GM23338 (cell line): ENCODE measurements around the gene RPTOR.
"Not testable (repeated sequence)": the region's sequence is repeated elsewhere in the genome, so short reads cannot be mapped to it uniquely, and the experiment has no call there.

Experiments used
- CREB1 ChIP-seq: fragments of 250-450 bp; sonication (Bioruptor Pico); IDR thresholded peaks from 2 replicates; pipeline ENCODE4 v1.5.0; 2020; ENCODE audit warnings: low read depth, mild to moderate bottlenecking, moderate library complexity
- CTCF ChIP-seq, 2 experiments: fragments of 200-600 bp in 1 of 2; sonication (generic) in 1 of 2; conservative IDR thresholded peaks; 2 replicates each; pipeline versions ENCODE4 v1.5.1 to v1.6.1; 2016 to 2017; ENCODE audit warnings: antibody characterized with exemption in 2 of 2, low read depth in 2 of 2, mild to moderate bottlenecking in 2 of 2, moderate library complexity in 1 of 2
- EZH2 ChIP-seq: fragments of 200-600 bp; sonication (generic); IDR thresholded peaks from one replicate; pipeline ENCODE4 v1.8.0; 2017; ENCODE audit warnings: antibody characterized with exemption, mild to moderate bottlenecking, low read depth; ENCODE audit not compliant: unreplicated experiment
- EZH2phosphoT487 ChIP-seq: fragments of 200-600 bp; sonication (generic); IDR thresholded peaks from one replicate; pipeline ENCODE4 v1.8.1; 2018; ENCODE audit warnings: antibody characterized with exemption; ENCODE audit not compliant: unreplicated experiment
- JUNB ChIP-seq: IDR thresholded peaks from one replicate; pipeline ENCODE4 v1.6.1; 2016; ENCODE audit warnings: antibody characterized with exemption; ENCODE audit not compliant: unreplicated experiment
- NANOG ChIP-seq: IDR thresholded peaks from 2 replicates; pipeline ENCODE4 v1.6.1; 2016; ENCODE audit warnings: antibody characterized with exemption, borderline replicate concordance
- POLR2AphosphoS5 ChIP-seq: IDR thresholded peaks from 2 replicates; pipeline ENCODE4 v1.6.1; 2016; ENCODE audit warnings: antibody characterized with exemption, low read depth
- REST ChIP-seq: IDR thresholded peaks from one replicate; pipeline ENCODE4 v1.6.1; 2018; ENCODE audit warnings: antibody characterized with exemption; ENCODE audit not compliant: unreplicated experiment
- ZNF114 ChIP-seq: fragments of 250-450 bp; sonication (Bioruptor Pico); IDR thresholded peaks from 2 replicates; pipeline ENCODE4 v1.5.0; 2020; ENCODE audit warnings: mild to moderate bottlenecking, moderate library complexity
- ZNF462 ChIP-seq: fragments of 250-450 bp; sonication (Bioruptor Pico); IDR thresholded peaks from 2 replicates; pipeline ENCODE4 v1.5.0; 2020; ENCODE audit warnings: mild to moderate bottlenecking, moderate library complexity

- TF ChIP-seq CTCF (conservative IDR thresholded peaks at IDR 0.05; ENCODE audit: low read depth in 2 of 2); EZH2; REST; EZH2phosphoT487; POLR2AphosphoS5; ZNF114; NANOG; CREB1 (CRISPR knock-in tag); JUNB; ZNF462: not testable (repeated sequence)
Observed at GRCh38 chr17:80875480-80875995, 330.9 kb downstream of the RPTOR start.
